Airway epithelial cell (primary cell): ENCODE measurements around the gene ACBD6. TPM values are rescaled to one million over a fixed set of nuclear protein-coding genes. Genes with fewer than 3 reads are reported as not detected.

Source experiments
- total RNA-seq: library from RNA; depleted of rRNA; stranded (reverse); fragments of >200 nt; gene quantifications from 2 replicates; pipeline ENCODE4 v1.2.3, GENCODE V29; 2015

ACBD6 gene
- total RNA-seq = 71.7 and 72.8 TPM in 2 replicates

GRCh38 chr1:180502361-180503279 is at the start of gene ACBD6:
Gene ACBD6 (minus strand): TSS chr1:180502577. CDS start chr1:180502266, 311 bp downstream.

Other genes starting within 250 kb of the ACBD6 start
- not detected in 2 replicates for gene OVAAL, start 56.4 kb upstream of the ACBD6 start, total RNA-seq
- gene XPR1, start 129.4 kb upstream of the ACBD6 start, total RNA-seq = 15.7 and 23.5 TPM in 2 replicates